NCI-H345 treated with DMSO at 0.1 percent for 48 hours (cell line): ENCODE data around the gene MOV10L1.
"Not testable (repeated sequence)": the region's sequence is repeated elsewhere in the genome, so short reads cannot be mapped to it uniquely, and the experiment has no call there.

Source experiments
- DNase-seq: peaks from one replicate; lab custom pipeline; 2025; ENCODE audit not compliant: unreplicated experiment; lab: John Stamatoyannopoulos, UW

MOV10L1 gene

GRCh38 chr22:50153056-50153755 lies 63.4 kb downstream of the MOV10L1 start:
- no peak for DNase-seq

GRCh38 chr22:50153756-50154140 lies 63.9 kb downstream of the MOV10L1 start:
- DNase-seq = no peak

DNA sequence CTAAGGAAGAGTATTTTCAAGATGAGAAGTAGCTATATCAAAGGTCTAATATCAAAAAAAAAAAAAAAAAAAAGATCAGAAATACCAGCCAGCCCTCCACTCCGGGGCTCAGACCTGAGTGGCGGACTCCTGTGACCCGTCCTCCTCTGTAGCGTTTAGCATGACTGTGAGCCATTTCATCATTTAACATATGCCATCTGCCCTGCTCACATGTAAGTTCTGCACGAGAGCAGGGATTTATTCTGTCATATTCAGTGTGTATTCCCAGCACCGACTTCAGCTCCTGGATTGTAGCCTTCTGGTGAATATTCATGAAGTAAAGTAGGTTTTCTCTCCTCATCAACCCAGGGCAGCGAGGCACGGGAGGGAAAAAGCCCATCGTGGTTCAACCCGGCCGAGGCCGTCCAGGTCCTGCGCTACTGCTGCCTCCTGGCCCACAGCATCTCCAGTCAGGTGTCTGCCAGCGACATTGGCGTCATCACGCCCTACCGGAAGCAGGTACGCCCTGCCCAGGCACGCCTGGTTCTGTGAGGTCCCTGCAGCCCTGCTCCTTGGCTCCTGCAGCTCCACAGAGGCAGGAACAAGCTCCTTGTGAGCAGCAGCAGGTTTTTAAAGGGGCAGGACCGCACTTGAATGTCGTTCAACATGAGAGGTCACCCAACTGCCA lies 68.0 kb downstream of the MOV10L1 start:
- no peak for DNase-seq

- DNase-seq = no peak
These were observed 71.1 kb downstream of the MOV10L1 start for GRCh38 chr22:50160947-50161346.

- no peak for DNase-seq
These were observed 71.9 kb downstream of the MOV10L1 start for GRCh38 chr22:50161508-50162390.

DNA sequence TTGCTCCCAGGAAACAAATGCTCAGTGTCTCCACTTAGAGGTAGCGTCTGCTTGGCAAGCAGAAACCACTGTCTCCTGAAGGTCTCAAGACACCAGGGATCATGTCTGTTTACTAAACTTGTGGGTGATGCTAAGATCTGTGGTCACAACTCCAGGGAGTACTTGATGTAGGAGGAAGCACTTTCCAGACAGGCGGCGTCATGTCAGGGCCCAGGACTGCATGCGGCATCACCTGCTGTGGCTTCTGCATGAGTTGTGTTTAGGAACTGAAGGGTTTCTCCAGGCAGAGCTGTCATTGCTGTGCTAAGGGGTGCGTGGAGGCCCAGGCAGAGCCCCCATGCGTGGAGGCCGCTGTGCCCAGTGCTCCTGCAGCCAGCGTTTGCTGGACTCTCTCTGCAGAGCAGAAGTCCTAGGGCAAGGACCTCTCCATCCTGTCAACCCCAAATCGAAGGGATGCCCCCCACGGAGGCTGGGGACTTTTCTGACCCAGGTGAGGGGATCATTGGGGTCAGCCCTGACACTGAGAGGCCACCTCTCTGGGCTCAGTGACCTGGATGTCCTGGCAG lies 72.7 kb downstream of the MOV10L1 start:
- DNase-seq = no peak

DNA sequence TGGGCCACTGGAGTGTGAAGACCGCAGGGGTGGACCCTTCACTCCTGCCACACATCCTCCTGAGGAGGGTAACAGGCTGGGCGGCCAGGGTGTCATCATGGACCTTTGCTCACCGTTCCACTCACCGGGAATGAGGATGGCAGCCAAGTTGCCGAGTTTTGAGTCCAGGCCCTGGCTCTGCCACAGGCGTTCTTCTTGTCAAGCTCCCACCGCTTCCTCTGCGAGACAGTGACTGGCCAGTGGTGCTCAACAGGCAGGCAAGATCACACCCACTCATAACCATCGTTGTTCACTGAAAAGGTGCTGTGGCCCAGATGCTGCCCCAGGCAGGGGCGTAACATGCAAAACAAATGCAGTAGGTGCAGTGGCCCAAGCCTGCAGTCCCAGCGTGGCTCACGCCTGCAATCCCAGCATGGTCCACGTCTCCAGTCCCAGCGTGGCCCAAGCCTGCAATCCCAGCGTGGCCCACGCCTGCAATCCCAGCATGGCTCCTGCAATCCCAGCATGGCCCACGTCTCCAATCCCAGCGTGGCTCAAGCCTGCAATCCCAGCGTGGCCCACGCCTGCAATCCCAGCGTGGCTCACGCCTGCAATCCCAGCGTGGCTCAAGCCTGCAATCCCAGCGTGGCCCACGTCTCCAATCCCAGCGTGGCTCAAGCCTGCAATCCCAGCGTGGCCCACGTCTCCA lies 75.8 kb downstream of the MOV10L1 start:
- DNase-seq = no peak

DNA sequence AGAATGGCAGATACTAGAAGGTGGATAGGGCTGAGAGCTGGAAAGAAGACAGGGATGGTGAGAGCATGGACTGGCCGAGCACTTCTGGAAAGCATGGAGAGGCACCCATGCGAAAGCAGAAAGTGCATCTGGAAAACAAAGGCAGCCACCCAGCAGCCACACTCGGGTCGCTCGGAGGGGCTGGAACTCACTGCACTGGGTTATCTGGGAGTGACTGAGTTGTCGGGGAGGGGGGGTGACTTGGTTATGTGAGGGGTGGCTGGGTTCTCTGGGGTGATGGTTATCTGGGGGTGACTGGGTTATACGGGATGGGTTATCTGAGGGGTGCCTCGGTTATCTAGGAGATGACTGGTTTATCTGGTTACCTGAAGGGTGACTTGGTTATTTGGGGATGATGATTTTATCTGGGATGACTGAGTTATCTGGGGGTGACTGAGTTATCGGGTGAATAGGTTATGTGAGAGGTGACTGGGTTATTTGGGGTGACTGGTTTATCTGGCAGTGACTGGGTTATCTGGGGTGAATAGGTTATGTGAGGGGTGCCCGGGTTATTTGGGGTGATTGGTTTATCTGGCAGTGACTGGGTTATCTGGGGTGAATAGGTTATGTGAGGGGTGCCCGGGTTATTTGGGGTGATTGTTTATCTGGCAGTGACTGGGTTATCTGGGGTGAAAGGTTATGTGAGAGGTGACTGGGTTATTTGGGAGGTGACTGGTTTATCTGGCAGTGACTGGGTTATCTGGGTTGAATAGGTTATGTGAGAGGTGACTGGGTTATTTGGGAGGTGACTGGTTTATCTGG lies 78.1 kb downstream of the MOV10L1 start:
- no peak for DNase-seq

DNA sequence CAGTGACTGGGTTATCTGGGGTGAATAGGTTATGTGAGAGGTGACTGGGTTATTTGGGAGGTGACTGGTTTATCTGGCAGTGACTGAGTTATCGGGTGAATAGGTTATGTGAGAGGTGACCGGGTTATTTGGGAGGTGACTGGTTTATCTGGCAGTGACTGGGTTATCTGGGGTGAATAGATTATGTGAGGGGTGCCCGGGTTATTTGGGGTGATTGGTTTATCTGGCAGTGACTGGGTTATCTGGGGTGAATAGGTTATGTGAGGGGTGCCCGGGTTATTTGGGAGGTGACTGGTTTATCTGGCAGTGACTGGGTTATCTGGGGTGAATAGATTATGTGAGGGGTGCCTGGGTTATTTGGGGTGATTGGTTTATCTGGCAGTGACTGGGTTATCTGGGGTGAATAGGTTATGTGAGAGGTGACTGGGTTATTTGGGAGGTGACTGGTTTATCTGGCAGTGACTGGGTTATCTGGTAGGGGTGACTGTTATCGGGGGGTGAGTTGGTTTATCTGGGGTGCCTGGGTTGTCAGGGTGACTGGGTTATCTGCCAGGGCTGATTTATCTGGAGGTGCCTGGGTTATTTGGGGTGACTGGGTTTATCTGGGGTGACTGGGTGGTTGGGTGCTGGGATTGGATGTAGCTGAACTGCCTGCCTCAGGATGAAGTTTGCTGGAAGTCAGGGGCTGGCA lies 78.8 kb downstream of the MOV10L1 start:
- not testable (repeated sequence) for DNase-seq

DNA sequence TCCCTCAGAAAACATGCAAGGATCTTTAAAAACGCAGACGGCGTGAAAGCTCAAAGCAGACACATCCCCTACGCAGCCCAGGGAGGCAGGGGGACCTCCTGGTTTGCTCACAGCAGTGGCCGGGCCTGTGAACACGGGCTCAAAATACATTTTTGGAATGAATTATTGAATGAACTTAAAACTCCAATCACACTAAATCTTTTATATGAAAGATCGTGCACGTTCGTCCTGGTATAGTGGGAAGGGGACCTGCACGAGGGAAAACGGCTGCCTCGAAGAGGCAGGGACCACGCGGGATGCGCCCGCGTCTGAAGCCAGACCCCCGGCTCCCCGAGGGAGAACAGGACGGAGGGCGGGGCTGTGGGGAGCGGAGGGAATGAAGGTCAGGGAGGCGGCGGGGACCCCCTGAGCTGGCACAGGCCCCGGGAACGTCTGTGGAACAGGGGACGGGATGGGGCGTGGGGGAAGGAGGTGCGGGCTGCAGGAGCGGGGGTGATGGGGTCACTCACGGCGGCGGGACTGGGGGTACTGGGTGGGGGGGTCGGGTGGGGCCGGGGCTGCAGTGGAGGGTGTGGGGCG lies 79.5 kb downstream of the MOV10L1 start:
- no peak for DNase-seq

DNA sequence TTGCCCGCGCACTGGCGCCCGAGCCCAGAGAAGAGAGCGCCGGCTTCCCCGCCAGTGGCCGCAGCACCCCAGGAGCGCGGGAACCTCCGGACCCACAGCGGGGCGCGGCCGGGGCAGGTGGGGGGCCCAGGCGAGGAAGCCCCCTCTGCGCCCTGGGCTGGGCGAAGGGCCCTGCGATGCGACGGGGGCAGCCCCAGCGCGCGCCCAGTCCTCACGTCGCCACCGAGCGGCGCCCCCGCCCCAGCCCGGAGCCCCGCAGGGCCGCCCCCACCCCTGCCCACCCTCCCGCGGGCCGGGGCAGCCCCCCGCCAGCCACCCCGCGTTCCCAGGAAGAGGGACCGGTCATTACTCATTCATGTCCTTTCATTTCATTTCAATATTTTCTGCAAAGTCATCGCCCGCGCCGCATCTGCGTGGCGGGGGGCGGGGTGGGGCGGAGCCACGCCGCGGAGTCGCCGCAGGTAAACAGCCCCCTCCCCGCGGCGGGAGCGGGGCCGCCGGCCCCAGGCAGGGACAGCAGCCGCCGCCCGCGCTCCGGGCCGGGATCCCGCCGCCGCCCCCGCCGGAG lies 80.1 kb downstream of the MOV10L1 start:
- no peak for DNase-seq

DNA sequence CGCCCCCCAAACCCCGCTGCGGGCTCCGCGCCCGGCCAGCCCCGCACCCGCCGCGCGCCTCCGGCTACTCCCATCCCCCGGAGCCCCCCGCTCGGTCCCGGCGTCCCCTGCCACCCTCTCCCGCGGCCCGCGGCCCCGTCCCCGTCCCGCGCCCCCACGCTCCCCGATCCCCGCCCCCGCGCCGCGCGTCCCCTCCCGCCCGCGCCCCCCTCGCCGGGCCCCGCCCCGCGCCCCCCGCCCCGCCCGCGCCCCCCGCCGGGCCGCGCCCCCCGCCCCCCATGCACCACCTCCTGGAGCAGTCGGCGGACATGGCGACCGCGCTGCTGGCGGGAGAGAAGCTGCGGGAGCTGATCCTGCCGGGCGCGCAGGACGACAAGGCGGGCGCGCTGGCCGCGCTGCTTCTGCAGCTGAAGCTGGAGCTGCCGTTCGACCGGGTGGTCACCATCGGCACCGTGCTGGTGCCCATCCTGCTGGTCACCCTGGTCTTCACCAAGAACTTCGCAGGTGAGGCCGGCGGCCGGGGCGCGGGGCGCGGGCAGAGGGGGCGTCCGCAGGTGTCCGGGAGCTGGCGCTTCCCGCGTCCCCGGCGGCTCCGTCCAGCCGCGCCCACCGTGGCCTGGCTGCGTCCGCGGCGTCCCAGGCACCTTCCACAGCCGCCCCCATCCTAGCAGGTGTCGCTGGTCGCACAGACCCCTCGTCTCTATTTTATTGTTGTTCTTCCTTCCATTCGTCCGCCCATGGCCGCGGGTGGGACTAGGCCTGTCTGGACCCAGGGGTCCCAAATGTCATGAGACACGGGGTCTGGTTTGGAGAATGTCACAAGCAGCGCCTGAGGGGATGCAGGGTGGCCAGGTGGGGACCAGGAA lies 80.9 kb downstream of the MOV10L1 start, which contains the start of gene PANX2:
PANX2 (plus strand) TSS at position 279 of the 866 bp plus-strand sequence; CDS start at position 279, 0 bp downstream.
- no peak for DNase-seq

DNA sequence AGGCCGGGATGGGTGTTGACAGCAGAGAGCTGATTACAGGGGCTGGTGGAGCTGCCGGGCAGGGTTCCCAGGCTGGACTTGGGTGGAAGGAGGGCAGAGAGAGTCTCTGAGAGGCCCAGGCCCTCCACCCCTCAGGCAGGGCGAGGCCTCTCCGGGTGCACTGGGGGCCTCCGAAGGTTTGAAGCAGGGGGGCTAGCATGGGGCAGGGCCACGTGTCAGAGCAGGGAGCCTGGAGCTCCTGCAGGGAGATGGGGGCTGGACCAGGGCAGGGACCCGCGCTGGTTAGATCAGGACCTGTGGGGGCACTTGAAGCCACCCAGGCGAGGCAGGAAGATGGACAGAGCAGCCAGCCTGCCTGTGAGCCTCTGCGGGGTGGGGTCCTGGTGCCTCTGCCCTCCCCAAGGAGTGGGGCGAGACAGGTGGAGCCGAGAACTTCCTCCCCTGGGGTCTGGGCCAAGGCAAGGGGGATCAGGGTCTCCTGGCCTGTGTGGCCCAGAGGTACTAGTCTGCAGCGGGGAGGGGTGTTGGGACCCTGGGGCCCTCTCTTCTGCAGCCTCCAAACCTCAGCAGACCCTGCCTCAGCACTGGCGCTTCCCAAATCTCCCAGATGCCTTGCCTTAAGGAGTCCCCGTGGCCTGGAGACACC lies 81.6 kb downstream of the MOV10L1 start:
- DNase-seq = no peak

DNA sequence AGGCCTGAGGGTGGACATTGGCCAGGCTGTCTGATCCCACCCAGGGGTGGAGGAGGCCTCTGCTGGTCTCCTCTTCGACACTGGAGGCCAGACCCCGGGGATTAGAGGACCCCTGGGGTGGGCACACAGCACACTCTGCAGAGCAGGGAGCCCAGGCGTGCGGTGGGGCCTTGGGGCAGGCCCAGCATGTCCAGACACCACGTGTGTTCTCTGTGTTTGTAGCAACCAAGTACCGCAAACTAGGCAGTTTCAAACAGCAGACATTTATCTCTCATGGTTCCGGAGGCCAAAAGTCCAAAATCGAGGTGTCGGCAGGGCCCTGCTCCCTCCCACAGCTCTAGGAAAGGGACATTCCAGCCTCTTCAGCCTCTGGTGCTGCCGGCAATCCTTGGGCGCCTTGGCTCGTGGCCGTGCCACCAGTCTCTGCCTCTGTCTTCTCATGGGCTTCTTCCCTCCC lies 82.2 kb downstream of the MOV10L1 start:
- no peak for DNase-seq

- no peak for DNase-seq
These were observed 83.6 kb downstream of the MOV10L1 start for GRCh38 chr22:50173311-50173982.

DNA sequence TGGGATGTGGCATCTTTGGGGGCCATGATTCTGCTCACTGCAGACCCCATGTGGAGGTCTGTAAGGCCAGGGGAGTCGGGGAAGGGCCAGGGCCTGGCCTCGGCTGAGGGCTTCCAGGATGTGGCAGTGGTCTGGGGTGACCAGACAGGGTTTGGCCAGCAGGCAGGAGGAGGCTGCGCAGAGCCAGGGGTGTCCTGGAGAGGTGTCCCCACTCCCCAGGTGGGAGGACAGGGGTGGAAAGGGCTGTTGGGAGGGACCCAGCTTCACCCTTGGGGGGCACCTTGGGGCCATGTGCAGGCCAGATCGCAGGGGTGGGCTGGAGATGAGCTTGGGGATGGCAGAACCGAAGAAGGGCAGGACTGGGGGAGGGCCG lies 84.2 kb downstream of the MOV10L1 start:
- DNase-seq = no peak
